ENCODE results near the gene KCNJ6. TPM values are rescaled to one million over a fixed set of nuclear protein-coding genes. Genes with fewer than 3 reads are reported as not detected.

The KCNJ6 gene
- total and polyA plus RNA-seq, 7 donors = under 0.01 to 0.01 TPM; not detected in 5

DNA sequence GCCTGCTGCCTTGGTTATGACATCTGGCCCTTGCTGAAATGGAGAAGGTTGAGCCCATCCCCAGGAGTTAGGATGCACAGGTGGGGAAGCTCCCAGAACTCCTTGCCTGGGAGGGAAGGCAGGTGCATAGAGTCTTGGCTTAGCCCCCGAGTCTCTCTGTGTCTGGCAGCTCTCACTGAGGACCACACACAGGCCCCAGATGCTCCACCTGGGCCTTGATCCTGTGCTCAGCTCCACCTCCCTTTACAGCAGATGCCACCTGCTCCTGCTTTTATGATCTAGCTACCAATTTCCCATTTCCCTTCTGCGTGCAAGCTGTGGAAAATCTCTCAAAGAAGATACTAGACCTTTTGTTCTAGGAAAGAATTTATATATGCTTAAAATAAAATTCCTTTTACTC lies 28.8 kb upstream of the KCNJ6 start:
- WGBS, 3 donors = 39 to 55% (median 51%) methylated on average over 2 of the region's 2 CpGs
- H3K27me3 ChIP-seq (ENCODE audit: insufficient read depth in 3 of 3, low read length in 2 of 3) = peaks cover 0 to 6% (median 0%) of the 10 kb centered on the region in 3 donors
- H3K36me3 ChIP-seq (ENCODE audit: insufficient read depth in 1 of 2, low read depth in 1 of 2) = no peaks in the 10 kb centered on the region
- H3K4me3 ChIP-seq = no peak overlapping the region
- intact Hi-C loops (cut with DNase I) = no loop called here
- H3K4me1 ChIP-seq = no peaks in the 10 kb centered on the region
- no peak overlapping the region for H3K27ac ChIP-seq
- DNase-seq (no peak), ATAC-seq (no peak)
- H3K9me3 ChIP-seq = peaks cover 3% of the 10 kb centered on the region
- TF ChIP-seq, protein P1, sequence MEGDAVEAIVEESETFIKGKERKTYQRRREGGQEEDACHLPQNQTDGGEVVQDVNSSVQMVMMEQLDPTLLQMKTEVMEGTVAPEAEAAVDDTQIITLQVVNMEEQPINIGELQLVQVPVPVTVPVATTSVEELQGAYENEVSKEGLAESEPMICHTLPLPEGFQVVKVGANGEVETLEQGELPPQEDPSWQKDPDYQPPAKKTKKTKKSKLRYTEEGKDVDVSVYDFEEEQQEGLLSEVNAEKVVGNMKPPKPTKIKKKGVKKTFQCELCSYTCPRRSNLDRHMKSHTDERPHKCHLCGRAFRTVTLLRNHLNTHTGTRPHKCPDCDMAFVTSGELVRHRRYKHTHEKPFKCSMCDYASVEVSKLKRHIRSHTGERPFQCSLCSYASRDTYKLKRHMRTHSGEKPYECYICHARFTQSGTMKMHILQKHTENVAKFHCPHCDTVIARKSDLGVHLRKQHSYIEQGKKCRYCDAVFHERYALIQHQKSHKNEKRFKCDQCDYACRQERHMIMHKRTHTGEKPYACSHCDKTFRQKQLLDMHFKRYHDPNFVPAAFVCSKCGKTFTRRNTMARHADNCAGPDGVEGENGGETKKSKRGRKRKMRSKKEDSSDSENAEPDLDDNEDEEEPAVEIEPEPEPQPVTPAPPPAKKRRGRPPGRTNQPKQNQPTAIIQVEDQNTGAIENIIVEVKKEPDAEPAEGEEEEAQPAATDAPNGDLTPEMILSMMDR (IDR thresholded peaks at IDR 0.05) = no peak

DNA sequence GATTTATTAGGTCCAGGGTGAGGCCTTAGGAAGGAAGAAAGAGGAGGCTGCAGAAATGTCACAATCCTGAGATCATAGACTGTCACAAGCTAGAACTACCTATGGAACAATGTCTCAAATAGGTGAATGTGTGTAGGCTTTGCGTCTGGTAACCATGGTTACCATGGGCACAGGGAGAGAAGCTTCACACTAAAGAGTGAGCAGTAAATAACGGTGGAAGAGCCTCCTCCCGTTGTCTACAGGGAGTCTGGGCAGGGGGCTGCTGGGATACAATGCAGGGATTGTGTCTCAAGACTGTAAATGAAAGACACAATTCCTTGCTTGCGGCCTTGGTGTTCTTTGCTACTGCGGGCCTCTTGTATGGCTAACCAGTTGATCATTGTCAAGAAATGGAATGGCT lies 28.2 kb upstream of the KCNJ6 start:
- Histone ChIP-seq H3K4me1 (no peaks in the 10 kb centered on the region), H3K4me3 (no peak overlapping the region), H3K9me3 (peaks cover 6% of the 10 kb centered on the region), H3K27ac (no peak overlapping the region), H3K36me3 (ENCODE audit: insufficient read depth in 1 of 2, low read depth in 1 of 2) (no peaks in the 10 kb centered on the region), H3K27me3 (ENCODE audit: insufficient read depth in 3 of 3, low read length in 2 of 3) (peaks cover 0 to 6% (median 0%) of the 10 kb centered on the region in 3 donors)
- TF ChIP-seq, protein P1 (IDR thresholded peaks at IDR 0.05) = no peak
- intact Hi-C loops (cut with DNase I) = no loop called here
- DNase-seq (no peak), ATAC-seq (no peak)
- 67 to 74% (median 70%) methylated on average over 5 of the region's 5 CpGs for WGBS, 3 donors

DNA sequence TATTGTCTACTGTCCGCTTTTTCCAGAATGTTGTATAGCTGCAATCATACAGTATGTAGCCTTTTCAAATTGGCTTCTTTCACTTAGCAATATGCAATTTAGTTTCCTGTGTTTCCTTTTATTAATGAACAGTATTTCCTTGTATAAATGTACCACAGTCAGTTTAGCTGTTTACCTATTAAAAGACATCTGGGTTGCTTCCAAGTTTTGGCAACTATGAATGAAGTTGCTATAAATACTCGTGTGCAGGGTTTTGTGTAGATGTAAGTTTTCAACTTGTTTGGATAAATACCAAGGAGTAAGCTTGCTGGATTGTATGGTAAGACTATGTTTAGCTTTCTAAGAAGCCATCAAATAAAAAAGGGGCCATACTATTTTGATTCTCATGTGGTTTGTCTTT lies 24.4 kb upstream of the KCNJ6 start:
- Histone ChIP-seq H3K4me1 (no peaks in the 10 kb centered on the region), H3K9me3 (peaks cover 6% of the 10 kb centered on the region), H3K36me3 (ENCODE audit: insufficient read depth in 1 of 2, low read depth in 1 of 2) (no peaks in the 10 kb centered on the region), H3K4me3 (no peak overlapping the region), H3K27ac (no peak overlapping the region), H3K27me3 (ENCODE audit: insufficient read depth in 3 of 3, low read length in 2 of 3) (peaks cover 0 to 2% (median 0%) of the 10 kb centered on the region in 3 donors)
- 41 to 46% (median 44%) methylated on average over 2 of the region's 2 CpGs for WGBS, 3 donors
- DNase-seq (no peak), ATAC-seq (no peak)
- intact Hi-C loops (cut with DNase I) = no loop called here
- TF ChIP-seq, protein P1 (IDR thresholded peaks at IDR 0.05) = no peak

DNA sequence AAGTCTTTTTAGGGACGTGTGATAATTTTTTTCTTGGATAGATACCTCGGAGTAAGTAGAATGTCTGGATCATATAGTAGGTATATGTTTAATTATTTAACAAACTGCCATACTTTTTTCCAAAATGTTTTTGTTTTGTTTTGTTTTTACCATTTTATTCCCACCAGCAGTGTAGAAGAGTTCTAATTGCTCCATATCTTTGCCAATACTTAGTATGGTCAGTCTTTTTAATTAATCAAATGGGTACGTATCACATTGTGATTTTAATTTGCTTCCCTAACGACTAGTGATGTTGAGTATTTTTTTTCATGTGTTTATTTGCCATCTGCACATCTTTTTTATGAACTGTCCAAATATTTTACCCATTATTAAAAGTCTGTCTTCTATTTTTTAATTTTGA lies 23.6 kb upstream of the KCNJ6 start:
- Histone ChIP-seq H3K36me3 (ENCODE audit: insufficient read depth in 1 of 2, low read depth in 1 of 2) (no peaks in the 10 kb centered on the region), H3K4me3 (no peak overlapping the region), H3K27ac (no peak overlapping the region), H3K9me3 (peaks cover 6% of the 10 kb centered on the region), H3K4me1 (no peaks in the 10 kb centered on the region), H3K27me3 (ENCODE audit: insufficient read depth in 3 of 3, low read length in 2 of 3) (peaks cover 0 to 2% (median 0%) of the 10 kb centered on the region in 3 donors)
- ATAC-seq = no peak
- TF ChIP-seq, protein P1 (IDR thresholded peaks at IDR 0.05) = no peak
- 84 to 88% (median 88%) methylated on average over 4 of the region's 4 CpGs for WGBS, 3 donors
- intact Hi-C loops (cut with DNase I) = no loop called here
- no peak for DNase-seq

DNA sequence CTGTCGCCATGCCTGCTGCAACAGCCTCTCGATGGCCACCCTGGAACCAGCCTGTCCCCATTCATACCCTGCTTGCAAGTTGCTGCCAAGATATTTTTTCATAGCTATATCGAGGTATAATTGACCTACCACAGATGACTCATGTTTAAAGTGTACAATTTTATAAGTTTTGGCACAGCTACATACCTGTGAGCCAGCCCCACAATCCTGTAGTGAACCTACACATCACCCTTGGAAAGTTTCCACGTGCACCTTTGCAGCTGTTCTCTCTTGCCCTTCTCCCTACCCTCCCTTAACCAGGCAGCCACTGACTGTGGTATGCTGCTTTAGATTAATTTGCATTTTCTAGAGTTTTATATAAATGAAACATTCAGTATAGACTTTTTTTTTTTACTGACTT lies 23.0 kb upstream of the KCNJ6 start:
- Histone ChIP-seq H3K4me3 (no peak overlapping the region), H3K27ac (no peak overlapping the region), H3K36me3 (ENCODE audit: insufficient read depth in 1 of 2, low read depth in 1 of 2) (no peaks in the 10 kb centered on the region), H3K4me1 (no peaks in the 10 kb centered on the region), H3K27me3 (ENCODE audit: insufficient read depth in 3 of 3, low read length in 2 of 3) (peaks cover 0 to 2% (median 0%) of the 10 kb centered on the region in 3 donors), H3K9me3 (peaks cover 6% of the 10 kb centered on the region)
- intact Hi-C loops (cut with DNase I) = no loop called here
- 72 to 80% (median 74%) methylated on average over 4 of the region's 4 CpGs for WGBS, 3 donors
- DNase-seq (no peak), ATAC-seq (no peak)
- TF ChIP-seq, protein P1 (IDR thresholded peaks at IDR 0.05) = no peak
